ENCODE data around the gene ZNF718. TPM values are rescaled to one million over a fixed set of nuclear protein-coding genes. Genes with fewer than 3 reads are reported as not detected.

The ZNF718 gene
- total RNA-seq, 1 donor from 2014 or later = 11.1 TPM

- no peak for TF ChIP-seq CTCF (IDR thresholded peaks at IDR 0.05; ENCODE audit: unreplicated experiment)
- Mint-ChIP-seq H3K9me3 (peaks cover 75% of the 10 kb centered on the region), H3K4me1 (no peaks in the 10 kb centered on the region), H3K27ac (no peak overlapping the region), H3K27me3 (ENCODE audit: low read depth) (no peaks in the 10 kb centered on the region), H3K4me3 (no peak overlapping the region), H3K36me3 (peaks cover 5% of the 10 kb centered on the region)
- DNase-seq (ENCODE audit: low spot score in 2 of 2, unreplicated experiment in 2 of 2) = no peak
These were observed 16.6 kb upstream of the ZNF718 start for GRCh38 chr4:107444-108429.

GRCh38 chr4:112771-113170 is 11.5 kb upstream of the ZNF718 start:
- DNase-seq (ENCODE audit: low spot score in 2 of 2, unreplicated experiment in 2 of 2) = no peak
- H3K27ac Mint-ChIP-seq = no peak overlapping the region
- H3K4me1 Mint-ChIP-seq = no peaks in the 10 kb centered on the region
- H3K4me3 Mint-ChIP-seq = no peak overlapping the region
- TF ChIP-seq CTCF (IDR thresholded peaks at IDR 0.05; ENCODE audit: unreplicated experiment) = no peak
- H3K36me3 Mint-ChIP-seq = peaks cover 5% of the 10 kb centered on the region
- no peaks in the 10 kb centered on the region for H3K27me3 Mint-ChIP-seq (ENCODE audit: low read depth)
- H3K9me3 Mint-ChIP-seq = peaks cover 72% of the 10 kb centered on the region

- no peak for TF ChIP-seq CTCF (IDR thresholded peaks at IDR 0.05; ENCODE audit: unreplicated experiment)
- Mint-ChIP-seq H3K4me3 (no peak overlapping the region), H3K9me3 (peaks cover 67% of the 10 kb centered on the region), H3K4me1 (no peaks in the 10 kb centered on the region), H3K27ac (no peak overlapping the region), H3K27me3 (ENCODE audit: low read depth) (no peaks in the 10 kb centered on the region), H3K36me3 (peaks cover under 1% of the 10 kb centered on the region)
- DNase-seq (ENCODE audit: low spot score in 2 of 2, unreplicated experiment in 2 of 2) = no peak
These were observed 10.6 kb upstream of the ZNF718 start for GRCh38 chr4:113732-114131.

- H3K27me3 Mint-ChIP-seq (ENCODE audit: low read depth) = no peaks in the 10 kb centered on the region
- H3K36me3 Mint-ChIP-seq = no peaks in the 10 kb centered on the region
- no peak overlapping the region for H3K27ac Mint-ChIP-seq
- TF ChIP-seq CTCF (IDR thresholded peaks at IDR 0.05; ENCODE audit: unreplicated experiment) = no peak
- peaks cover 67% of the 10 kb centered on the region for H3K9me3 Mint-ChIP-seq
- H3K4me3 Mint-ChIP-seq = no peak overlapping the region
- DNase-seq (ENCODE audit: low spot score in 2 of 2, unreplicated experiment in 2 of 2) = no peak
- no peaks in the 10 kb centered on the region for H3K4me1 Mint-ChIP-seq
These were observed 10.2 kb upstream of the ZNF718 start for GRCh38 chr4:114149-114548.

- H3K9me3 Mint-ChIP-seq = peaks cover 61% of the 10 kb centered on the region
- no peaks in the 10 kb centered on the region for H3K4me1 Mint-ChIP-seq
- no peak overlapping the region for H3K4me3 Mint-ChIP-seq
- DNase-seq (ENCODE audit: low spot score in 2 of 2, unreplicated experiment in 2 of 2) = no peak
- H3K27ac Mint-ChIP-seq = no peak overlapping the region
- H3K27me3 Mint-ChIP-seq (ENCODE audit: low read depth) = no peaks in the 10 kb centered on the region
- no peaks in the 10 kb centered on the region for H3K36me3 Mint-ChIP-seq
- TF ChIP-seq CTCF (IDR thresholded peaks at IDR 0.05; ENCODE audit: unreplicated experiment) = no peak
These were observed 7.8 kb upstream of the ZNF718 start for GRCh38 chr4:116499-116898.

Data from mesothelial cell of epicardium (in vitro differentiated cells).